ENCODE measurements around the gene SMIM32.

DNA sequence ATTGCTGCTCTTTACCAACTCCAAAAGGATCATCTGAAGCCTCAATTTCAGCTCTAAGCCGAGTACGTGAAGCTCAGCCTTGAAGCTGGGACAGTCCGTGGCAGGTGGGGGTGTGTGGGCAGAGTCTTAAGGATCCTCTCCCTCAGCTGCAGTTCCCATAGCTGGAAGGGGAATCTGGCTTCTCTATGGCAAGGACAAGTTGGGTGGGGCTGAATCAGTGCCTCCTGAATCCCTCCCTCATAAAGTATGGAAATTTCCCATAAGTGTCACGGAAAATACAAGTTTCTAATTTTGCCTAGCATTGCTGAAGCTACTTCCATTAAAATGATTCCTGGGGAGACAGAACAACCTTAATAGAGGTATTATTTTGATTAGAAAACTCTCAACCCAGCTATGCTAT is 47.9 kb upstream of the SMIM32 start:
- TF ChIP-seq, protein P1, sequence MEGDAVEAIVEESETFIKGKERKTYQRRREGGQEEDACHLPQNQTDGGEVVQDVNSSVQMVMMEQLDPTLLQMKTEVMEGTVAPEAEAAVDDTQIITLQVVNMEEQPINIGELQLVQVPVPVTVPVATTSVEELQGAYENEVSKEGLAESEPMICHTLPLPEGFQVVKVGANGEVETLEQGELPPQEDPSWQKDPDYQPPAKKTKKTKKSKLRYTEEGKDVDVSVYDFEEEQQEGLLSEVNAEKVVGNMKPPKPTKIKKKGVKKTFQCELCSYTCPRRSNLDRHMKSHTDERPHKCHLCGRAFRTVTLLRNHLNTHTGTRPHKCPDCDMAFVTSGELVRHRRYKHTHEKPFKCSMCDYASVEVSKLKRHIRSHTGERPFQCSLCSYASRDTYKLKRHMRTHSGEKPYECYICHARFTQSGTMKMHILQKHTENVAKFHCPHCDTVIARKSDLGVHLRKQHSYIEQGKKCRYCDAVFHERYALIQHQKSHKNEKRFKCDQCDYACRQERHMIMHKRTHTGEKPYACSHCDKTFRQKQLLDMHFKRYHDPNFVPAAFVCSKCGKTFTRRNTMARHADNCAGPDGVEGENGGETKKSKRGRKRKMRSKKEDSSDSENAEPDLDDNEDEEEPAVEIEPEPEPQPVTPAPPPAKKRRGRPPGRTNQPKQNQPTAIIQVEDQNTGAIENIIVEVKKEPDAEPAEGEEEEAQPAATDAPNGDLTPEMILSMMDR (IDR thresholded peaks at IDR 0.05; ENCODE audit: insufficient read depth, low read length) = no peak
- TF ChIP-seq GABPA (IDR thresholded peaks at IDR 0.05; ENCODE audit: low read depth) = no peak
